IPS DF 19.7 (cell line): ENCODE data around the gene CRACDL.

Experiments used
- DNase-seq: peaks from one replicate; pipeline ENCODE4 v3.0.0-alpha.2; 2013; ENCODE audit warnings: low read depth, low spot score

Gene CRACDL

GRCh38 chr2:98803405-98804264 lies 132.4 kb downstream of the CRACDL start:
- DNase-seq, result no peak

- no peak for DNase-seq
Observed at GRCh38 chr2:98802344-98802743, 133.7 kb downstream of the CRACDL start.

DNA sequence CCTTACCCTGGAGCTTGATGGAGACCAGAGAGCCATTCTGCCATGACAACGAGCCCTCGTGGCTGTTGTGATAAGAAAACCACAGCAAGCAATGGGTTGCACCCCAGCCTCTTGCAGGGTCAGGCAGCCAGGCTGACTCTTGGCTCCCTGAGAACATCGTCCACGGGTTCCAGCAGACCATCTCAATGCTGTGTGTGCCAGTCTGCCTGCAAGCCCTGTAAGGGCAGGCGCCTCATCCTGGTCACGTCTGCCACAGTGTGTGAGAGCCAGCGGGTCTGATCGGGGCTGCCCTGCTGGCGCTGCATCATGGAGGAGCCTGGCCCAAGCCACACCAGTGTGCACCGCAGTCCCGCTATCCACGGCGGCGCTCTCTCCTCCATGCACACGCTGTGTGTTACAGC lies 134.1 kb downstream of the CRACDL start:
- DNase-seq, result no peak

GRCh38 chr2:98801286-98801685 lies 134.7 kb downstream of the CRACDL start:
- DNase-seq, result no peak

GRCh38 chr2:98800330-98801064 lies 135.5 kb downstream of the CRACDL start:
- DNase-seq, result no peak

DNA sequence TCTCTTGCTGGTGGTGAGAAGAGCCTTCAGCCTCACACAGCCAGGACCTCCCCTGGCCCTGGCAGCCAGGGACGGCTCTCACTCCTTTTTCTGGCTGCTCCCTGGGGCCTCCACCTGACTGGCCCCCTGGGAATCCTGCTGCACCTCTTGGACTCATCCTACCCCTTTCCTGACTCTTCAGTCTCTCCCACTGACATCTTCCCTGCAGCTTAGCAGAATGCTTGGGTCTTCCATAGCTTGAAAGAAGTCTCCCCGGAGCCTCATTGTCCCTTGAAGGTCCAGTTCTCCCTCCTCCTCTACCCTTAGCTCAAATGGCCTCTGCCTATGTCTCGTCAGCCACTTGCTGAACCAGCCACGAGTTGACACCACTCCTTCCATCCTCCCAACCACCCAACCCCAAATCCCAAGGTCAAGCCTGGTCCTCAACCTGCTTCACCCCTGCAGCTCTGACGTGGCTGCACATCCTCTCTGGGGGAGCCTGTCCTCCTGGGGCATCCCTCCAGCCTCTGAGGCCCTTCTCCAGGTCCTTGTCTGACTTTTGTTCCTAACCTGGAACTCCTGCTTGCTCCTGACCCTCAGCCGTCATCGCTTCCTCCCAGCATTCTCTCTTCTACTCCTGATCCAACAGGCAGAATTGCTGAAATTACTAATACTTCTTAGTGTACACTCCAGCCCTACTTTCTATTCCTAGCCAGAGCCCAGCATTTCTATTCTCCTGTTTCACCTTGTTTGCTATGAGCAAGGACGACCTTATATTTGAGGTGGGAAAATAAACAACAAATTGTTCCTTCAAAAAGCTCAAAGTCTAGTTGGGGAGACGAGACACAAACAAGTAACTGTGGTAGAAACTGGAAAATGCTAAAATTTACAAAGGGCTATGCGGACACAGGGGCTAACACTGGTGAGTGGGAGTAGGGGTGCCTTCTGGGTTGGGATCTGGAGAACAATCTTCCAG lies 136.4 kb downstream of the CRACDL start:
- no peak for DNase-seq

GRCh38 chr2:98796775-98797544 lies 139.1 kb downstream of the CRACDL start:
- DNase-seq, result no peak

GRCh38 chr2:98795891-98796676 lies 139.9 kb downstream of the CRACDL start:
- DNase-seq, result no peak

DNA sequence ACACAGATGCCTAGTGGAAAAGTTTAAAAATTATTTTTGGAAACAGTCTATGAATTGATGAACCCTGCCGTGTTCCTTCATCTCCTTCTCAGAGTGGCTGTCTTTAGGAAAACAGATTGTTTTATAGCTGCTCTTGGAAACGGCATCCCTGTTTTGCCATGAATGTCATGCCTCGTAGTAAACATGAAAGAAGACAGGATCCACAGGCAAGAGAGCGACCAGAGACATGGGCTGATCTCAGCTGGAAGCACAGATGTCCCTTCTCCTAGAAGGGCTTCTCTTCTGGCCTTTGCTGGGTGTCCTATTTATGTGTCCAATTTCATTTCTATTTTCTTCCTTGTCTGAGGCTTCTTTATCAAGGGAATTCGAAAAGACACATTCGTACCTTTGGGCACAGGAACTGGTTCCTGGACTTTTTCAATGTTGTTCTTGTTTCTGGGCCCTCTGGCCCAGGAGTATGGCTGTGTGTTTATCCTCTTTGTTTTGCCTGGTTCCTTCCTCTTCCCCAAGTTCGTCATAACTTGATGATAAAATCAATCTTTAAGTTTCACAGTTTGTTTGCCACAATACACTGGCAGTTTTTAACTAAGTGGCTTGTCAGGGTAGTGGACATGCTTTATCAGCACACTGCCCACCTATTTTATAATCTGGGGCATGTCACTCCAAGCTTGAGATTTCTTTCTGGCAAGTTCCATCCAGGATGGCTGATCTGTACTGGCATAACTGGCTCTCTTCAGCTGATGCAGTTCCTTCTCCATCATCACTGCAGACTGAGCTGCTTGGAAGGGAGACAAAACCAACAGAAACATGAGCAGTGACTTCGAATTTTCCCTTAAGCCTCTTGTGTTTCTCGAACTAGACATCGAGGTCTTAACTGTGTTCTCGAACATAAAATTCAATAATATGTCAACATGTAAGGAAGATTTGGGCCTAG lies 141.9 kb downstream of the CRACDL start:
- no peak for DNase-seq

DNA sequence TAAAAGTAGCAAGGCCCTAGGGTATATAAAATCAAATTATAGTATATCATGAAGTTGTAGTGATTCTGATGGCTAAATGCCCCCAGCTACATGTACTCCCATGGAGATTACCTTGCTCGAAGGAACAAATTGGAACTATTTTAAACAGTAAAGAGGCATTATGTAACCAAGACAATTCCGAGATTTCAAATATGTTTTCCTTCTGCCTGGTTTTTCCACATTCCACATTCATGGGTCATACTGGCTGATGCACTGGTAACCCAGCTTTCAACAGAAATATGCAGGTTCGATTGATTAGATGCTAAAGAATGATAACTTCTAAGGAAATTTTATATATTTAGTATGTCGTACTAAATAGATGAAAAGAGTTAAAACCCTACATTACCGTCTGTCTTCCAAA lies 142.8 kb downstream of the CRACDL start:
- no peak for DNase-seq

DNA sequence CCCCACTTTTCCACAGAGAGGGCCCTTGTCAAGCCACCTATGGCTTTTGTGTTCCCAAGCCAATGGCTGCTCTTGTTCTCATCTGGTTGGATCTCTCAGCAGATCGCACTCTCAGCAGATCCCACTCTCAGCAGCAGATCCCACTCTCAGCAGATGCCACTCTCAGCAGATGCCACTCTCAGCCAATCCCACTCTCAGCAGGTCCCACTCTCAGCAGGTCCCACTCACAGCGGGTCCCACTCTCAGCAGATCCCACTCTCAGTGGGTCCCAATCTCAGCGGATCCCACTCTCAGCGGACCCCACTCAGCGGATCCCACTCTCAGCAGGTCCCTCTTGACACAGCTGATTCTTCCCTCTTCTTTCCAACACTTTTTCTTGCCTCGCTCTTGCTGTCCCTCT lies 145.8 kb downstream of the CRACDL start:
- DNase-seq, result no peak

- DNase-seq, result no peak
Observed at GRCh38 chr2:98787700-98788099, 148.3 kb downstream of the CRACDL start.

DNA sequence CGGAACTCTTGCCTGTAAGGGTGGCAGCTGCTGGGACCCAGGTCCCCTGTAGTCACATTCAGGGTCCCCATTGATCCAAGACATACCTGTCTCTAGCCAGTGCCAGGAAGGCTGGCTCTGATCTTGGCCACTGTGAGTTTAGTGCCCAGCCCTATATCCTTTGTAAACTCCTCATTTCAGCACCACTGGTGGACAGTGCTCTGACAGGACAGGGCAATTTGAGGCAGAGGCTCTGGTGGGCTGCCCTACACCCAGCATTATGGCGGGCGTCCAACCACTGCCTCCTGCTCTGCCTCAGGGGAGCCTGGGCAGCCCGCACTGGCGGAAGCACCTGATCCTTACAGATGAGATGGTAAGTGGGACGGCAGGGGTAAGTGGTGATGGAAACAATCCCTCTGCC lies 149.8 kb downstream of the CRACDL start:
- DNase-seq, result no peak

GRCh38 chr2:98782570-98782969 lies 153.5 kb downstream of the CRACDL start:
- DNase-seq, result no peak

DNA sequence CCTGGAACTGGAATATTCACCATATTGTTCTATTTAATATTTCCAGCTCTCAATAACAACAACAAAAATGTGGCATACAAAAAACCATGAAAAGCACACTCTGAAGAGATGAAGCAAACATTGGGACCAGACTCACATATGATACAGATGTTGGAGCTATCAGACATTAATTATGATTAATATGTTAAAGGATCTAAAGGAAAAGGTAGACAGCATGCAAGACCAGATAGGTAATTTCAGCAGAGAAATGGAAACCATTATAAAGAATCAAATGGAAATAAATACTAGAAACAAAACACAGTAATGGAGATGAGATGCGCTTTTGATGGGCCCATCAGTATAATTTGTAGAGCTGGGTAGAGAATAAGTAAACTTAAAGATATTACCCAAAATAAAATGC lies 154.2 kb downstream of the CRACDL start:
- DNase-seq, result no peak

DNA sequence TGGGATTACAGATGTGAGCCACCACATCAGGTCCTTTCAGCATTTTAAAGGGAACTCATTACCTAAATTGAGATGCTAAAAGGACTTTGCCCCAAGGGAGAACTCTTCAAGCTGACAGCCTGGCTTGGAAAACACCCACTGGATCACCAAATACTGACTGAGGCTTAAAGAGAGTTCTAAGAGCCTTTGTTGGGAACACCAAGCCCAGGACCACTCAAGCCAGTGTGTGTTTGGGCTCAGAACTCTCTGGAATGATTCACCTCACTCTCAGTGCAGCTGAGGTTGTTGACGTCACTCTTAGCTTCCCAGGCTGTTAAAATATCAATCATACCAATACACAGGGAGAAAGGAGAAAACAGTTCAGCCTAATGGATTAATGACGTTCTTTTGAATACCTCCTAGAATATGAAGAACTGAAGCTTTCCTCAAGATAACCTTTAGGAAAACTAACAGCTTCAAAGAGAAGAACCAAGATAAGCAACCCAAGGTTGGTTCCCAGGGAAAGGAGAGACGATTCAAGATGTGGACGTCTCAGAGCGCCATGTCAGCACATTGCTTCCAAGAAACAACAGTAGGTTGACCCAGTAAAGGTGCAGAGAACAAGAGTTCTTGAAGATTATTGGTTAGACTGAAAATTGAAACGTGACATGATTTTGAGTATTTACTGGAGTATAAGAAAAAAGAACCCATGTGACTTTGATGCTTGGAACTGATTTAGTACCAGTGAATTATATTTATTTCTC lies 157.1 kb downstream of the CRACDL start:
- DNase-seq, result no peak

DNA sequence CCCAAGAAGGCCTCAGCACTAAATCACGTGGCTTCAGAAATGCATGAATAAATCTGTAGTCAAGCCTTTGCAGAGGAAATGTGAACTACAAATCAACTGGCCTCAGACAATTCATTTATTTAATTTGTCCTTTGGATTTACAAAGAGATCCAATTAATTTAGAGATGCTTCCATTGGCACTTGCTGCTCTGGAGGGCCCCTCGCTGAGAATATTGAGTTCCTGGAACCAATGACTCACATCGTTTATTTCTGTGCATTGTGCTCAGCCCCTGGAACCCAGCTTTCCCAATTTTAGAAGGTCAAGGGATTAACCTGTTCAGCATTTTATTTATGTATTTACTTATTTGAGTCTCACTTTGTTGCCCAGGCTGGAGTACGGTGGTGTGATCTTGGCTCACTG lies 157.9 kb downstream of the CRACDL start:
- DNase-seq, result no peak

DNA sequence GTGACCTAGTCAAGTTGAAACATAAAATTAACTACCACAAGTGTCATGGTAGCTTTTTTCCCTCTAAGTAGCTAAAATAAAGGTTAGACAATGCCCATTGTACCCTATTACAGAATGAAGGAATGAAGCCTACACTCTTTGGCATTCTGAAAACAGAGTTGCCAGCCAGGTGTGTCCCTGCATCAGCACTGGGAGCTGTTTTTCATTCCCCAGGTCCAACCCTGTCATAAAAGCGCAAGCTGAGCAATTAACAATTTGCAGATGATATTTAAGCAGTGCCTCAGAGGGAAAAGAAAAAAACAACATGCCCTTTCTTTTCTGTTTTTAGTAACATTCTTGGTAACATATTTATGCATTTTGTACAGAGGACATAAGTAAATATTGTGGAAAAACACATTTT lies 158.3 kb downstream of the CRACDL start:
- DNase-seq, result no peak

GRCh38 chr2:98777076-98777475 lies 158.9 kb downstream of the CRACDL start:
- DNase-seq, result no peak
